Panc1 (cell line): ENCODE measurements around the gene NCKAP5. TPM values are rescaled to one million over a fixed set of nuclear protein-coding genes. Genes with fewer than 3 reads are reported as not detected.

Experiments
- ATAC-seq: fragments of 200-7000 bp; cut with Tn5 transposase; 2 replicates; pipeline ENCODE4 v1.9.1; 2020; ENCODE audit warnings: mild to moderate bottlenecking, moderate library complexity
- BruUV-seq: library from RNA; stranded (reverse); fragments of 400-500 nt; replicated peaks from 2 replicates; lab custom pipeline; 2021; lab: Mats Ljungman, UMichigan
- CTCF ChIA-PET: fragments of 300-600 bp; sonication (Branson Sonifier 250); formaldehyde crosslinking; loops from one replicate; lab custom pipeline; 2022; ENCODE audit warnings: antibody characterized with exemption; lab: Charles Lee
- POLR2A ChIA-PET: fragments of 300-600 bp; sonication (Branson Sonifier 250); formaldehyde crosslinking; loops from one replicate; lab custom pipeline; 2022; ENCODE audit warnings: antibody characterized with exemption; lab: Charles Lee
- DNase-seq: peaks from one replicate; pipeline ENCODE4 v3.0.0-alpha.2; 2010; ENCODE audit warnings: low read depth, low spot score
- H3K27ac ChIP-seq: 2 replicates; pipeline ENCODE4 v1.5.1; 2011; ENCODE audit warnings: mild to moderate bottlenecking, low read length, inconsistent platforms
- H3K27me3 ChIP-seq: fragments of 200-500 bp; sonication (Bioruptor generic); 2 replicates; pipeline ENCODE4 v1.6.0; 2014; ENCODE audit warnings: low read length, inconsistent platforms; ENCODE audit not compliant: control insufficient read depth, insufficient read depth
- H3K36me3 ChIP-seq: fragments of 200-500 bp; sonication (Bioruptor generic); 2 replicates; pipeline ENCODE4 v1.5.1; 2014; ENCODE audit warnings: inconsistent platforms, mild to moderate bottlenecking, low read length, moderate library complexity; ENCODE audit not compliant: control insufficient read depth, insufficient read depth
- H3K4me1 ChIP-seq: 2 replicates; pipeline ENCODE4 v1.5.1; 2011; ENCODE audit warnings: inconsistent platforms, mild to moderate bottlenecking, low read length, moderate library complexity; ENCODE audit not compliant: control insufficient read depth, insufficient read depth
- H3K4me3 ChIP-seq, 2 experiments: 2 replicates each; pipeline ENCODE4 v1.5.1; 2011 to 2012; ENCODE audit warnings: low read depth in 2 of 2, low read length in 2 of 2, mild to moderate bottlenecking in 2 of 2, inconsistent platforms in 1 of 2, moderate library complexity in 1 of 2
- H3K9me3 ChIP-seq: fragments of 200-500 bp; sonication (Bioruptor generic); 2 replicates; pipeline ENCODE4 v1.5.1; 2014; ENCODE audit warnings: low read depth, mild to moderate bottlenecking, inconsistent platforms, low read length, moderate library complexity; ENCODE audit not compliant: control insufficient read depth, insufficient read depth
- POLR2AphosphoS5 ChIP-seq: IDR thresholded peaks from 2 replicates; pipeline ENCODE4 v1.6.1; 2012; ENCODE audit warnings: mild to moderate bottlenecking, low read depth, low read length, moderate library complexity
- SIN3A ChIP-seq: IDR thresholded peaks from 2 replicates; pipeline ENCODE4 v1.6.1; 2012; ENCODE audit warnings: low read depth, mild to moderate bottlenecking, low read length, moderate library complexity, borderline replicate concordance; ENCODE audit not compliant: insufficient read depth
- TCF7L2 ChIP-seq: IDR thresholded peaks from 2 replicates; pipeline ENCODE4 v1.6.1; 2011; ENCODE audit warnings: mild to moderate bottlenecking, low read depth, low read length, inconsistent platforms
- in situ Hi-C: cut with HindIII; loops from 2 replicates; pipeline ENCODE4 v1.10.0; 2016; ENCODE audit warnings: low sequenced_read_pairs, low pct_unique_long_range_greater_than_20kb
- intact Hi-C: fragments of 100-400 bp; cut with micrococcal nuclease; formaldehyde crosslinking; loops from one replicate; pipeline ENCODE4 v1.10.0; 2022; ENCODE audit not compliant: unreplicated experiment
- total RNA-seq: library from RNA; stranded (reverse); gene quantifications from one replicate; pipeline ENCODE4 v1.2.1, GENCODE V29; 2021; ENCODE audit not compliant: unreplicated experiment
- TF ChIP-seq, protein P1 (sequence below): fragments of 450-650 bp; IDR thresholded peaks from 2 replicates; pipeline ENCODE4 v1.5.1; 2017; ENCODE audit warnings: mild to moderate bottlenecking
- TF ChIP-seq, protein P2 (sequence below), 2 experiments: IDR thresholded peaks; 2 replicates each; pipeline ENCODE4 v1.6.1; 2011 to 2012; ENCODE audit warnings: low read depth in 2 of 2, control low read depth in 1 of 2, low read length in 1 of 2, mild to moderate bottlenecking in 1 of 2, moderate library complexity in 1 of 2; ENCODE audit not compliant: insufficient read depth in 1 of 2

NCKAP5 gene
- total RNA-seq, 1 experiment from 2014 or later, result 0.10 TPM

DNA sequence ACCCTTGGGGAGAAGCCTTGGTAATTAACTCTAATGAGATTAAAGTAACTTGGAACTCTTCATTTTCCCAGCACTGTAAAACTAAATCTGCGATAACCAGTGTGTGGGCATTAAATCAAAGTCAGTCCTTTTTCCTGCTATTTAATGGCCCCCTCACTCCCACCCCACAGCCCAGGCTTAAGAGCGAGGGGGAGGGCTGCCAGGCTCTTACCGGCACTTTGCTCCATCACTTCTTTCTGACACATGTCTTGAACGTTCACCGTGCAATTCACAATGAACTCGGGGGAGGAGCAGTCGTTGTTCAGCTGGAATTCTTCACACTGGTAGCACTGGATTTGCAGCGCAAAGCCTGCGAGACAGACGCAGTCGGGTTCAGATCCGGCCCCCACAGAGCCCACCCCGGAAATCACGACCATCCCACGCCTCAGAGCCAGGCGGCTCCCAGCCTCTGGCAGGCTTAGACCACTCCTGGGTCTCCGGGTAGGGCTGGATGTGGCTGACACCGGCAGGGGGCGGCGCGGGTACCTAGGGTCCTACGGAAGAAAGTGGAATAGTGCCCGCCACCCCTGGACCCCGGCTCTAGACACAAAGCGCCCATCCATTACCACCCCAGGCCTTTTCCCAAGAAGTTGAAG, 900.0 kb downstream of the NCKAP5 start:
- DNase-seq (no peak), ATAC-seq (0 out of 2 replicates have a peak, but pooled peaks have one; percentile 41)
- ChIA-PET CTCF (no interaction called here), POLR2A (no interaction called here)
- TF ChIP-seq SIN3A, result no peak
- TF ChIP-seq, protein P1, sequence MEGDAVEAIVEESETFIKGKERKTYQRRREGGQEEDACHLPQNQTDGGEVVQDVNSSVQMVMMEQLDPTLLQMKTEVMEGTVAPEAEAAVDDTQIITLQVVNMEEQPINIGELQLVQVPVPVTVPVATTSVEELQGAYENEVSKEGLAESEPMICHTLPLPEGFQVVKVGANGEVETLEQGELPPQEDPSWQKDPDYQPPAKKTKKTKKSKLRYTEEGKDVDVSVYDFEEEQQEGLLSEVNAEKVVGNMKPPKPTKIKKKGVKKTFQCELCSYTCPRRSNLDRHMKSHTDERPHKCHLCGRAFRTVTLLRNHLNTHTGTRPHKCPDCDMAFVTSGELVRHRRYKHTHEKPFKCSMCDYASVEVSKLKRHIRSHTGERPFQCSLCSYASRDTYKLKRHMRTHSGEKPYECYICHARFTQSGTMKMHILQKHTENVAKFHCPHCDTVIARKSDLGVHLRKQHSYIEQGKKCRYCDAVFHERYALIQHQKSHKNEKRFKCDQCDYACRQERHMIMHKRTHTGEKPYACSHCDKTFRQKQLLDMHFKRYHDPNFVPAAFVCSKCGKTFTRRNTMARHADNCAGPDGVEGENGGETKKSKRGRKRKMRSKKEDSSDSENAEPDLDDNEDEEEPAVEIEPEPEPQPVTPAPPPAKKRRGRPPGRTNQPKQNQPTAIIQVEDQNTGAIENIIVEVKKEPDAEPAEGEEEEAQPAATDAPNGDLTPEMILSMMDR, result peak; percentile 63
- TF ChIP-seq TCF7L2, result no peak
- no peak for TF ChIP-seq POLR2AphosphoS5
- TF ChIP-seq, protein P2, sequence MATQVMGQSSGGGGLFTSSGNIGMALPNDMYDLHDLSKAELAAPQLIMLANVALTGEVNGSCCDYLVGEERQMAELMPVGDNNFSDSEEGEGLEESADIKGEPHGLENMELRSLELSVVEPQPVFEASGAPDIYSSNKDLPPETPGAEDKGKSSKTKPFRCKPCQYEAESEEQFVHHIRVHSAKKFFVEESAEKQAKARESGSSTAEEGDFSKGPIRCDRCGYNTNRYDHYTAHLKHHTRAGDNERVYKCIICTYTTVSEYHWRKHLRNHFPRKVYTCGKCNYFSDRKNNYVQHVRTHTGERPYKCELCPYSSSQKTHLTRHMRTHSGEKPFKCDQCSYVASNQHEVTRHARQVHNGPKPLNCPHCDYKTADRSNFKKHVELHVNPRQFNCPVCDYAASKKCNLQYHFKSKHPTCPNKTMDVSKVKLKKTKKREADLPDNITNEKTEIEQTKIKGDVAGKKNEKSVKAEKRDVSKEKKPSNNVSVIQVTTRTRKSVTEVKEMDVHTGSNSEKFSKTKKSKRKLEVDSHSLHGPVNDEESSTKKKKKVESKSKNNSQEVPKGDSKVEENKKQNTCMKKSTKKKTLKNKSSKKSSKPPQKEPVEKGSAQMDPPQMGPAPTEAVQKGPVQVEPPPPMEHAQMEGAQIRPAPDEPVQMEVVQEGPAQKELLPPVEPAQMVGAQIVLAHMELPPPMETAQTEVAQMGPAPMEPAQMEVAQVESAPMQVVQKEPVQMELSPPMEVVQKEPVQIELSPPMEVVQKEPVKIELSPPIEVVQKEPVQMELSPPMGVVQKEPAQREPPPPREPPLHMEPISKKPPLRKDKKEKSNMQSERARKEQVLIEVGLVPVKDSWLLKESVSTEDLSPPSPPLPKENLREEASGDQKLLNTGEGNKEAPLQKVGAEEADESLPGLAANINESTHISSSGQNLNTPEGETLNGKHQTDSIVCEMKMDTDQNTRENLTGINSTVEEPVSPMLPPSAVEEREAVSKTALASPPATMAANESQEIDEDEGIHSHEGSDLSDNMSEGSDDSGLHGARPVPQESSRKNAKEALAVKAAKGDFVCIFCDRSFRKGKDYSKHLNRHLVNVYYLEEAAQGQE (IDR thresholded peaks at IDR 0.05; ENCODE audit: insufficient read depth in 1 of 2, low read depth in 2 of 2, low read length in 1 of 2), result no peak
- Histone ChIP-seq H3K36me3 (no peaks in the 10 kb centered on the region), H3K4me1 (peaks cover 6% of the 10 kb centered on the region), H3K27me3 (peaks cover 44% of the 10 kb centered on the region), H3K9me3 (no peaks in the 10 kb centered on the region), H3K4me3 (no peak overlapping the region), H3K27ac (no peak overlapping the region)
- in situ Hi-C loops (no loop called here), intact Hi-C loops (loop anchor here (5.0 to 10.0 kb wide), 2 partner anchors 121 to 1176 kb away; no protein-coding TSS in a partner anchor)
- no TSS peak for BruUV-seq

DNA sequence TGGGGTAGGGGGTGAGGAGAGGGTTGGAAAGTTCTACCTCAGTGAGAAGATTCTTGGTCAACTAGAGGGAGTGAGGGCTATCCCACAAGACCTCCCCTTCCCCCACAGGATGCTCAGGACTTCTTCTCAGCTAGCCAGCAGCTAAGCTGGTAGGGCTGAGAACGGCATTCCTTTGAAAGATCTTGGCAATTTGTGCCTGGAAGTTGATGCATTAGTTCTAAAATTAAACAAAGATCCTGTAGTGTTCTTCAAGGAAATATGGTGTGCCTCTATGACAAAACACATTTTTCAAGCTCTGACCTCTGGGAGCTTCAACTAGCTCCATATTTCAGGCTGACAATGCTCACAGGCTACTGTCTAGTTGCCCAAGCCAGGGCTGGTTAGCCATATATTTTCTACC, 900.6 kb downstream of the NCKAP5 start:
- H3K4me1 ChIP-seq, result peaks cover 6% of the 10 kb centered on the region
- TF ChIP-seq TCF7L2 (no peak), POLR2AphosphoS5 (no peak), SIN3A (no peak)
- TF ChIP-seq, protein P1, result no peak
- TF ChIP-seq, protein P2 (IDR thresholded peaks at IDR 0.05; ENCODE audit: insufficient read depth in 1 of 2, low read depth in 2 of 2, low read length in 1 of 2), result no peak
- CTCF ChIA-PET, result no interaction called here
- no peaks in the 10 kb centered on the region for H3K9me3 ChIP-seq
- no peak overlapping the region for H3K4me3 ChIP-seq
- peaks cover 38% of the 10 kb centered on the region for H3K27me3 ChIP-seq
- no peak overlapping the region for H3K27ac ChIP-seq
- in situ Hi-C loops (no loop called here), intact Hi-C loops (loop anchor here (5.0 to 10.0 kb wide), 2 partner anchors 120 to 1177 kb away; no protein-coding TSS in a partner anchor)
- ATAC-seq (no peak), DNase-seq (no peak)
- H3K36me3 ChIP-seq, result no peaks in the 10 kb centered on the region
- POLR2A ChIA-PET, result no interaction called here
- BruUV-seq, result no TSS peak
